SIG-M5 (cell line): ENCODE results near the gene TMEM134.

Source experiments
- DNase-seq: peaks from one replicate; lab custom pipeline; 2025; lab: John Stamatoyannopoulos, UW

The TMEM134 gene

GRCh38 chr11:67422891-67423290 lies 46.2 kb downstream of the TMEM134 start:
- DNase-seq, result no peak

GRCh38 chr11:67421430-67422031 lies 47.5 kb downstream of the TMEM134 start:
- no peak for DNase-seq

GRCh38 chr11:67420646-67421429 lies 48.2 kb downstream of the TMEM134 start:
- peak; percentile 37 for DNase-seq

GRCh38 chr11:67420147-67420645 lies 48.9 kb downstream of the TMEM134 start:
- DNase-seq, result no peak

GRCh38 chr11:67419325-67420049 lies 49.6 kb downstream of the TMEM134 start:
- no peak for DNase-seq

- no peak for DNase-seq
These were observed 50.4 kb downstream of the TMEM134 start for GRCh38 chr11:67418476-67419281.

- no peak for DNase-seq
These were observed 51.6 kb downstream of the TMEM134 start for GRCh38 chr11:67417425-67417824.

GRCh38 chr11:67416416-67417335 lies 52.4 kb downstream of the TMEM134 start:
- no peak for DNase-seq

- DNase-seq, result no peak
These were observed 53.3 kb downstream of the TMEM134 start, which contains the start of gene CARNS1 for GRCh38 chr11:67415501-67416304. Gene CARNS1, plus strand, starts transcription at chr11:67415678. Its CDS starts 522 bp downstream, at chr11:67416200.

- no peak for DNase-seq
These were observed 55.7 kb downstream of the TMEM134 start for GRCh38 chr11:67413266-67413849.

- DNase-seq, result no peak
These were observed 56.4 kb downstream of the TMEM134 start for GRCh38 chr11:67412495-67413179.

GRCh38 chr11:67411785-67412152 lies 57.3 kb downstream of the TMEM134 start:
- no peak for DNase-seq
